Kidney capillary endothelial cell (primary cell): ENCODE results near the gene CRHR1.

Experiments used
- DNase-seq: peaks from one replicate; pipeline ENCODE4 v3.0.0-alpha.2; 2018; ENCODE audit warnings: low spot score

Gene CRHR1

GRCh38 chr17:45758544-45758943 is 25.6 kb upstream of the CRHR1 start:
- DNase-seq: no peak

- DNase-seq: no peak
These were observed 24.4 kb upstream of the CRHR1 start for GRCh38 chr17:45759761-45760160.

- no peak for DNase-seq
These were observed 22.1 kb upstream of the CRHR1 start for GRCh38 chr17:45761957-45762565.

- DNase-seq: no peak
These were observed 20.9 kb upstream of the CRHR1 start for GRCh38 chr17:45763182-45763581.

- DNase-seq: no peak
These were observed 19.6 kb upstream of the CRHR1 start for GRCh38 chr17:45764479-45764878.

- DNase-seq: no peak
These were observed 16.1 kb upstream of the CRHR1 start for GRCh38 chr17:45768000-45768399.

GRCh38 chr17:45770632-45771270 is 13.4 kb upstream of the CRHR1 start:
- DNase-seq: no peak

GRCh38 chr17:45771271-45771959 is 12.7 kb upstream of the CRHR1 start:
- DNase-seq: no peak

- DNase-seq: no peak
These were observed 9.0 kb upstream of the CRHR1 start for GRCh38 chr17:45775148-45775547.

- DNase-seq: no peak
These were observed 8.5 kb upstream of the CRHR1 start for GRCh38 chr17:45775576-45776011.

- no peak for DNase-seq
These were observed 7.2 kb upstream of the CRHR1 start for GRCh38 chr17:45776896-45777295.

- DNase-seq: no peak
These were observed 6.7 kb upstream of the CRHR1 start for GRCh38 chr17:45777388-45777787.

GRCh38 chr17:45780921-45781320 is 3.2 kb upstream of the CRHR1 start:
- DNase-seq: no peak

GRCh38 chr17:45782889-45783592 is 1.1 kb upstream of the CRHR1 start:
- peak; percentile 6 for DNase-seq

- no peak for DNase-seq
These were observed 377 bp upstream of the CRHR1 start for GRCh38 chr17:45783593-45784292.

- DNase-seq: no peak
These were observed 790 bp downstream of the CRHR1 start for GRCh38 chr17:45784741-45785479.

GRCh38 chr17:45785480-45786193 is 1.5 kb downstream of the CRHR1 start:
- no peak for DNase-seq

- DNase-seq: no peak
These were observed 2.2 kb downstream of the CRHR1 start for GRCh38 chr17:45786349-45786748.

- no peak for DNase-seq
These were observed 2.9 kb downstream of the CRHR1 start for GRCh38 chr17:45787044-45787443.

- no peak for DNase-seq
These were observed 3.5 kb downstream of the CRHR1 start for GRCh38 chr17:45787656-45788055.

GRCh38 chr17:45788057-45788456 is 3.9 kb downstream of the CRHR1 start:
- no peak for DNase-seq
